ENCODE measurements around the gene OR1F1.

The OR1F1 gene

GRCh38 chr16:3249020-3249419 lies 61.0 kb downstream of the OR1F1 start:
- no peak for DNase-seq (ENCODE audit: low read depth)

GRCh38 chr16:3249451-3249850 lies 61.4 kb downstream of the OR1F1 start:
- no peak for DNase-seq (ENCODE audit: low read depth)

GRCh38 chr16:3252967-3253366 lies 65.0 kb downstream of the OR1F1 start:
- DNase-seq (ENCODE audit: low read depth), result no peak

- no peak for DNase-seq (ENCODE audit: low read depth)
Measured at GRCh38 chr16:3254309-3254708, 66.3 kb downstream of the OR1F1 start.
